ENCODE results near the gene ST8SIA5.

Gene ST8SIA5

GRCh38 chr18:46715062-46715461, 41.8 kb downstream of the ST8SIA5 start:
- no peak for DNase-seq (ENCODE audit: low read depth)
- H3K4me3 ChIP-seq (ENCODE audit: low read length), result no peak overlapping the region
- no peak for TF ChIP-seq CTCF (conservative IDR thresholded peaks at IDR 0.05; ENCODE audit: low read depth, low read length)

DNA sequence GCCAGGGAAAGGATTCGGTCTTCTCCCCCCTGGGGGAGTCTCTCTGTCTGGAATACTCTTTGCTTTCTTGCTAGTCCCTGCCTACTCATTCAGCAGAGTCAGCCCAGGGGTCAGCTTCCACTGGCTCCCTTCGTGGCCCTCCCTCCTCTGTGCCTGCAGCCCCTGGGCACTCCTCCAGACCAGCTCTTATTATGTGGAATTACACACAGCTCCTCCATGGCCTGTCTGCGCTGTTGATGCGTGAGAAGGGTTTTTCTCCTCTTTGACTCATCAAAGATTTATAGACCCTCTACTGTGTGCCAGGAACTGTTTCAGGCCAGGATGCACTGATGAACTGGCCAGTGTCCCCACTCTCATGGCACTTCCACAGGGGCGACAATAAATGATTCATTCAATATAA, 44.4 kb downstream of the ST8SIA5 start:
- H3K4me3 ChIP-seq (ENCODE audit: low read length), result no peak overlapping the region
- no peak for TF ChIP-seq CTCF (conservative IDR thresholded peaks at IDR 0.05; ENCODE audit: low read depth, low read length)
- DNase-seq (ENCODE audit: low read depth), result no peak

DNA sequence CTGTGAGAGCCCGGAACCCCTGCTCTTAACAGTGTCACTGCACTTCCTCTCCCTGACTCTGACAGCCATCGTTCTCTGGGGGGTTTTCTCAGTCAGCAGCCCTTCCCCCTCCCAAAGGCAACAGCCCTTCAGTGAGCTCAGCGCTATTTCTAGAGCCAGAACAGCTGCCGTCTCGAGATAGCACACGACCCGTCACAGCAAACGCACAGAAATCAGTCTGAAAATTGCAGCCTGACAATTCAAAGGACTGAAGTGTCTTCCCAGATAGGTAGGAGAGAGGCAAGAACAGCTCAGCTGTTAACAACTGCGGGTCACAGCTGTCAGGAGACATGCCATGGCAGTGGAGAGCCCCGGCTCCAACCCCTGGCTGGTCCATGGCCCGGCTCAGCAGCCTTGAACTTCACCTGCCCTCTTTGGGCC, 45.4 kb downstream of the ST8SIA5 start:
- H3K4me3 ChIP-seq (ENCODE audit: low read length), result no peak overlapping the region
- no peak for DNase-seq (ENCODE audit: low read depth)
- no peak for TF ChIP-seq CTCF (conservative IDR thresholded peaks at IDR 0.05; ENCODE audit: low read depth, low read length)

GRCh38 chr18:46706968-46707367, 49.9 kb downstream of the ST8SIA5 start:
- TF ChIP-seq CTCF (conservative IDR thresholded peaks at IDR 0.05; ENCODE audit: low read depth, low read length), result no peak
- H3K4me3 ChIP-seq (ENCODE audit: low read length), result no peak overlapping the region
- no peak for DNase-seq (ENCODE audit: low read depth)

DNA sequence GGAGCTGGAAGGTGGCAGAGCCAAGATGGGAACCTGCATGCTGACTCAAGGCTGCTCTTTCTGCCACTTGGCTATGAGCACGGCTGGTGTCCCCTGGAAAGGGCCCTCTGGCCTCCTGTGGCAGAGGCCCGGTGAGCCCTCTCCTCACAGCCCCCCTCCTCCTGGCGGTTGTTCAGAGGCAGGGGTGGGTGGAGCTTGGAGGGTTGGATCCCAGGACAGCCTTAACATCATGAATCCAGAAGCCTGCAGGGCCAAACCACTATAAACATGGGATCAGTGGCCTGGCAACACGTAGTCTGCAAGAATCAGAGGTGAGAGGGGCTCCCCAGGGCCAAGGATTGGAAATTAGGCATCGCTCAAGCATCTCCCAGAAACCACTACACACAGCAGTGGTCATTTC, 51.3 kb downstream of the ST8SIA5 start:
- no peak for TF ChIP-seq CTCF (conservative IDR thresholded peaks at IDR 0.05; ENCODE audit: low read depth, low read length)
- no peak overlapping the region for H3K4me3 ChIP-seq (ENCODE audit: low read length)
- DNase-seq (ENCODE audit: low read depth), result no peak

GRCh38 chr18:46704816-46705215, 52.0 kb downstream of the ST8SIA5 start:
- DNase-seq (ENCODE audit: low read depth), result no peak
- TF ChIP-seq CTCF (conservative IDR thresholded peaks at IDR 0.05; ENCODE audit: low read depth, low read length), result no peak
- no peak overlapping the region for H3K4me3 ChIP-seq (ENCODE audit: low read length)

GRCh38 chr18:46704189-46704588, 52.7 kb downstream of the ST8SIA5 start:
- no peak overlapping the region for H3K4me3 ChIP-seq (ENCODE audit: low read length)
- no peak for DNase-seq (ENCODE audit: low read depth)
- TF ChIP-seq CTCF (conservative IDR thresholded peaks at IDR 0.05; ENCODE audit: low read depth, low read length), result no peak
